A673 (cell line): ENCODE data around the gene ABCG1. TPM values are rescaled to one million over a fixed set of nuclear protein-coding genes. Genes with fewer than 3 reads are reported as not detected.

Experiments used
- BruUV-seq: library from RNA; stranded (reverse); fragments of 400-500 nt; replicated peaks from 2 replicates; lab custom pipeline; 2021; lab: Mats Ljungman, UMichigan
- CTCF ChIA-PET: fragments of 300-600 bp; sonication (Branson Sonifier 250); formaldehyde crosslinking; loops from one replicate; lab custom pipeline; 2022; ENCODE audit warnings: antibody characterized with exemption; lab: Charles Lee
- POLR2A ChIA-PET: fragments of 300-600 bp; sonication (Branson Sonifier 250); formaldehyde crosslinking; loops from one replicate; lab custom pipeline; 2022; ENCODE audit warnings: antibody characterized with exemption; ENCODE audit not compliant: low non-redundant PET; lab: Charles Lee
- DNase-seq: peaks from one replicate; pipeline ENCODE4 v3.0.0-alpha.2; 2015; ENCODE audit warnings: low spot score
- H3K27ac ChIP-seq: fragments of 200-600 bp; sonication (generic); 2 replicates; pipeline ENCODE4 v1.5.1; 2016; ENCODE audit warnings: mixed run types, low read depth, mild to moderate bottlenecking, mixed read lengths, antibody characterized with exemption, low read length; ENCODE audit not compliant: poor library complexity, severe bottlenecking
- H3K27me3 ChIP-seq: fragments of 200-600 bp; sonication (generic); replicated peaks from 2 replicates; pipeline ENCODE4 v1.6.1; 2017; ENCODE audit warnings: mixed run types, low read depth, mild to moderate bottlenecking, mixed read lengths, antibody characterized with exemption, low read length; ENCODE audit not compliant: insufficient read depth, poor library complexity
- H3K36me3 ChIP-seq: fragments of 200-600 bp; sonication (generic); 2 replicates; pipeline ENCODE4 v1.6.1; 2016; ENCODE audit warnings: mixed run types, mild to moderate bottlenecking, mixed read lengths, antibody characterized with exemption, low read length; ENCODE audit not compliant: insufficient read depth, poor library complexity, severe bottlenecking
- H3K4me1 ChIP-seq: fragments of 200-600 bp; sonication (generic); 2 replicates; pipeline ENCODE4 v1.6.1; 2017; ENCODE audit warnings: mixed run types, mild to moderate bottlenecking, mixed read lengths, antibody characterized with exemption, low read length; ENCODE audit not compliant: insufficient read depth, poor library complexity, severe bottlenecking
- H3K4me3 ChIP-seq: fragments of 200-600 bp; sonication (generic); 2 replicates; pipeline ENCODE4 v1.5.1; 2016; ENCODE audit warnings: low read depth, mixed run types, mild to moderate bottlenecking, mixed read lengths, low read length; ENCODE audit not compliant: poor library complexity, severe bottlenecking
- H3K9me3 ChIP-seq: fragments of 200-600 bp; sonication (generic); 2 replicates; pipeline ENCODE4 v1.6.1; 2016; ENCODE audit warnings: mixed run types, low read depth, mild to moderate bottlenecking, mixed read lengths, antibody characterized with exemption, low read length; ENCODE audit not compliant: poor library complexity, severe bottlenecking
- CTCF ChIP-seq: fragments of 300-800, 200-600 bp; sonication (generic); conservative IDR thresholded peaks from 2 replicates; pipeline ENCODE4 v1.5.1; 2017; ENCODE audit warnings: low read depth, mild to moderate bottlenecking, antibody characterized with exemption, low read length, moderate library complexity, mixed read lengths
- EZH2 ChIP-seq: fragments of 200-600 bp; sonication (generic); IDR thresholded peaks from 2 replicates; pipeline ENCODE4 v1.6.1; 2017; ENCODE audit warnings: borderline replicate concordance, low read depth, mild to moderate bottlenecking, mixed read lengths, antibody characterized with exemption, low read length; ENCODE audit not compliant: poor library complexity, severe bottlenecking
- intact Hi-C: fragments of 100-400 bp; cut with micrococcal nuclease; formaldehyde crosslinking; loops from one replicate; pipeline ENCODE4 v1.10.0; 2022; ENCODE audit not compliant: unreplicated experiment
- total RNA-seq: library from RNA; stranded (reverse); gene quantifications from 2 replicates; pipeline ENCODE4 v1.2.3, GENCODE V29; 2021

The ABCG1 gene
- total RNA-seq, 1 experiment from 2014 or later = 3.4 TPM

GRCh38 chr21:42324896-42325295, 106.0 kb downstream of the ABCG1 start:
- Histone ChIP-seq H3K36me3 (no peaks in the 10 kb centered on the region), H3K27me3 (peaks cover 5% of the 10 kb centered on the region), H3K9me3 (no peaks in the 10 kb centered on the region), H3K4me1 (no peaks in the 10 kb centered on the region), H3K27ac (no peak overlapping the region), H3K4me3 (no peak overlapping the region)
- CTCF ChIA-PET = no interaction called here
- DNase-seq = no peak
- intact Hi-C loops = no loop called here
- no TSS peak for BruUV-seq
- POLR2A ChIA-PET = no interaction called here
- TF ChIP-seq EZH2 (no peak), CTCF (no peak)

GRCh38 chr21:42330380-42331371, 111.7 kb downstream of the ABCG1 start:
- POLR2A ChIA-PET = no interaction called here
- no TSS peak for BruUV-seq
- Histone ChIP-seq H3K27ac (no peak overlapping the region), H3K4me3 (no peak overlapping the region), H3K27me3 (peaks cover 9% of the 10 kb centered on the region), H3K36me3 (no peaks in the 10 kb centered on the region), H3K9me3 (no peaks in the 10 kb centered on the region), H3K4me1 (no peaks in the 10 kb centered on the region)
- TF ChIP-seq EZH2 (no peak), CTCF (no peak)
- intact Hi-C loops = no loop called here
- CTCF ChIA-PET = no interaction called here
- DNase-seq = no peak

- BruUV-seq = no TSS peak
- intact Hi-C loops = no loop called here
- no peak overlapping the region for H3K4me3 ChIP-seq
- CTCF ChIA-PET = no interaction called here
- H3K9me3 ChIP-seq = no peaks in the 10 kb centered on the region
- POLR2A ChIA-PET = no interaction called here
- no peaks in the 10 kb centered on the region for H3K4me1 ChIP-seq
- H3K36me3 ChIP-seq = no peaks in the 10 kb centered on the region
- DNase-seq = no peak
- H3K27ac ChIP-seq = no peak overlapping the region
- H3K27me3 ChIP-seq = peaks cover 18% of the 10 kb centered on the region
- TF ChIP-seq EZH2 (no peak), CTCF (no peak)
Observed at GRCh38 chr21:42331660-42332059, 112.7 kb downstream of the ABCG1 start.
